ENCODE data around the gene UBP1.

DNA sequence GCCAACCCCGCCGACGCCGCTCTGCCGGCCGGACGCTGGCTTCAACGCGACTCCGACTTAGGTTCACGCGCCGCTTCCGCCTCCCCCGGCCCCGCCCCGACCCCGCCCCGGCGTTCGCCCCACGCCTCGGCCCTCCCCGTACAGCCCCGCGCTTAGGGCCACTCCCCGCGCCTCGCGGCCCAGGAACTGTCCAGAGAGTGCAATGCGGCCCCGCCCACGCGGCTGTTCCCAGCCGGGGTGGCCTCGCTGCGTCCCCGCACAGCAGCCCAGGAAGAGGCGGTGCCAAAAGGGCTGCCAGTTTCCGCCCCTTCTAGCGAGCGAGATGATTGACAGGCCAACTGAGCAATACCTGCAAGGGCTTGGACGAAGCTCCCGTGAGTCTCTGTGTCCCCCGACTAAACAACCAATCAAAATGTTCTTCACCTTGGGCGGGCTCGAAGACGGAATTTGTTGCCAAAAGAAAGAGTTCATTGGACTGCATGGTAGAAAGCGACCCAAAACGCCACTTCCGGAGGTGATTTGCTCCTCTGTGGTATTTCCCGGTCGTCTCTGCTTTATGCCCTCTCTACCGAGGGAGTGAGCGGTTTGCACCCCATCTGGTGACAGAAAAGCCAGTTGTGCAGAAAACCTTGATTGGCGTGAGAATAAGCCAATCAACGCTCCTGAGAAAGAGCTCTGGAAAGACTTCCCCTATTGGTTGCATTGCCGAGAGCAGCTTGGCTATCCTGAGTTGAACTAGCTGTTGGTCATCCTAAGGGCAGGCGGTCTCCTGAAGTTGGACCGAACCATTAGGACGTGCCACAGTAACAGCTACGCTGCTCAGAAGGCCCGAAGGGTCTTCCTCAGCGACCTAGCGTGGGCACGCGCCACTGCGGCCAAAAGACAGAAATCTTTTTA lies at the start of gene UBP1:
- TF ChIP-seq, protein P1, sequence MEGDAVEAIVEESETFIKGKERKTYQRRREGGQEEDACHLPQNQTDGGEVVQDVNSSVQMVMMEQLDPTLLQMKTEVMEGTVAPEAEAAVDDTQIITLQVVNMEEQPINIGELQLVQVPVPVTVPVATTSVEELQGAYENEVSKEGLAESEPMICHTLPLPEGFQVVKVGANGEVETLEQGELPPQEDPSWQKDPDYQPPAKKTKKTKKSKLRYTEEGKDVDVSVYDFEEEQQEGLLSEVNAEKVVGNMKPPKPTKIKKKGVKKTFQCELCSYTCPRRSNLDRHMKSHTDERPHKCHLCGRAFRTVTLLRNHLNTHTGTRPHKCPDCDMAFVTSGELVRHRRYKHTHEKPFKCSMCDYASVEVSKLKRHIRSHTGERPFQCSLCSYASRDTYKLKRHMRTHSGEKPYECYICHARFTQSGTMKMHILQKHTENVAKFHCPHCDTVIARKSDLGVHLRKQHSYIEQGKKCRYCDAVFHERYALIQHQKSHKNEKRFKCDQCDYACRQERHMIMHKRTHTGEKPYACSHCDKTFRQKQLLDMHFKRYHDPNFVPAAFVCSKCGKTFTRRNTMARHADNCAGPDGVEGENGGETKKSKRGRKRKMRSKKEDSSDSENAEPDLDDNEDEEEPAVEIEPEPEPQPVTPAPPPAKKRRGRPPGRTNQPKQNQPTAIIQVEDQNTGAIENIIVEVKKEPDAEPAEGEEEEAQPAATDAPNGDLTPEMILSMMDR (optimal IDR thresholded peaks at IDR 0.05 in 1 of 3, IDR thresholded peaks at IDR 0.05 in 1 of 3, conservative IDR thresholded peaks at IDR 0.05 in 1 of 3; ENCODE audit: extremely low read depth in 1 of 3, insufficient read depth in 2 of 3, low read length in 3 of 3), result peak in 1 of 3 experiments; percentile 4
- no peak for TF ChIP-seq EZH2 (IDR thresholded peaks at IDR 0.05; ENCODE audit: low read length)
